Activated T-cell treated with anti-CD3 and anti-CD28 coated beads, Interleukin-2, amount 50 U/mL, for 72 hours (primary cell): ENCODE data around the gene CNOT4. TPM values are rescaled to one million over a fixed set of nuclear protein-coding genes. Genes with fewer than 3 reads are reported as not detected.

Experiments
- ATAC-seq, 2 donors: fragments of 150-1000 bp; cut with Tn5 transposase; replicated peaks in 1 of 2; 2 replicates each; pipeline ENCODE4 v1.10.0; 2021; ENCODE audit warnings: moderate library complexity in 2 of 2, mild to moderate bottlenecking in 1 of 2
- DNase-seq, 2 donors: peaks; one replicate each; pipeline ENCODE4 v3.0.0; 2021 to 2022; ENCODE audit warnings: mixed read lengths in 1 of 2
- H3K27ac Mint-ChIP-seq: one replicate; pipeline ENCODE4 v1.8.0; 2022; ENCODE audit warnings: mild to moderate bottlenecking, moderate library complexity, mixed read lengths
- H3K27me3 Mint-ChIP-seq: one replicate; pipeline ENCODE4 v1.8.0; 2022; ENCODE audit warnings: low read depth, mixed read lengths
- H3K36me3 Mint-ChIP-seq, 2 donors: one replicate each; pipeline ENCODE4 v1.8.0; 2022; ENCODE audit warnings: mixed read lengths in 2 of 2, mild to moderate bottlenecking in 1 of 2; ENCODE audit not compliant: insufficient read depth in 2 of 2
- H3K4me1 Mint-ChIP-seq: one replicate; pipeline ENCODE4 v1.8.0; 2022; ENCODE audit warnings: low read depth, mixed read lengths
- H3K4me3 Mint-ChIP-seq, 2 donors: one replicate each; pipeline ENCODE4 v1.8.0; 2022; ENCODE audit warnings: mild to moderate bottlenecking in 2 of 2, mixed read lengths in 2 of 2, moderate library complexity in 2 of 2
- H3K9me3 Mint-ChIP-seq, 2 donors: one replicate each; pipeline ENCODE4 v1.8.0; 2022; ENCODE audit warnings: mixed read lengths in 2 of 2
- total RNA-seq, 2 donors: library from RNA; stranded (reverse); gene quantifications; one replicate each; pipeline ENCODE4 v1.2.3, GENCODE V29; 2022

Gene CNOT4
- total RNA-seq, 2 donors from 2014 or later, result 25.2 to 25.9 TPM

DNA sequence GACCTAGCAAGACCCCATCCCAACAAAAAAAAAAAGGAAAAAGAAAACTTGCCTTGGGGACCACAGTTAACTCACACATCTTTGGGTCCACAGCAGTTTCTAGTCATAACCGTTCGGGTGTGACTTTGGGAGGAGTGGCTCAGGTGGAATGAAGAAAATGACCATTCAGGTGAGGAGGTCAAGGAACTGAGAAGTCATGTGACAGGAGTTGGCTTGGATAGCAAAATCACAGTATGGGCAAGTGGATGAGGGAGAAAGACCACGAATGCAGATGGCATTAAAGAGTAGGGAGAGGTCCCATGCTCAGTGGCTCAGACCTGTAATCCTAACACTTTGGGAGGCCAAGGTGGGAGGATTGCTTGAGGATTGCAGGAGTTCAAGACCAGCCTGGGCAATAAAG, 17.1 kb upstream of the CNOT4 start:
- H3K4me3 Mint-ChIP-seq, result no peak overlapping the region
- H3K4me1 Mint-ChIP-seq, result no peaks in the 10 kb centered on the region
- no peaks in the 10 kb centered on the region for H3K9me3 Mint-ChIP-seq
- no peaks in the 10 kb centered on the region for H3K36me3 Mint-ChIP-seq
- H3K27me3 Mint-ChIP-seq, result no peaks in the 10 kb centered on the region
- no peak overlapping the region for H3K27ac Mint-ChIP-seq
- ATAC-seq, result no peak
- DNase-seq, result no peak

DNA sequence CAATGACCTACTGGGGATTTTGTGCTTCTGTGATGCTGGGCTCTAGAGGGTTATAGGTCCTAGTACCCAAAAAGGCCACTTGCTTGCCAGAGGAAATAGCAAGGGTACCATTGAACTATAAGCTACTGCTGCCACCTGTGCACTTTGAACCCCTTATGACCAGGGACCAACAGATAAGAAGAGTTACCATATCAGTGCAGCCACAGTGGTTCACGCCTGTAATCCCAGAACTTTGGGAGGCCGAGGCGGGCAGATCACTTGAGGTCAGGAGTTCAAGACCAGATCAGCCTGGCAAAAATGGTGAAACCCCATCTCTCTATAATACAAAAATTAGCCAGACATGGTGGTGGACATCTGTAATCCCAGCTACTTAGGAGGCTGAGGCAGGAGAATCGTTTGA, 15.5 kb upstream of the CNOT4 start:
- Mint-ChIP-seq H3K27ac (no peak overlapping the region), H3K4me3 (no peak overlapping the region), H3K9me3 (no peaks in the 10 kb centered on the region), H3K4me1 (no peaks in the 10 kb centered on the region), H3K36me3 (no peaks in the 10 kb centered on the region), H3K27me3 (no peaks in the 10 kb centered on the region)
- DNase-seq, result no peak
- no peak for ATAC-seq

DNA sequence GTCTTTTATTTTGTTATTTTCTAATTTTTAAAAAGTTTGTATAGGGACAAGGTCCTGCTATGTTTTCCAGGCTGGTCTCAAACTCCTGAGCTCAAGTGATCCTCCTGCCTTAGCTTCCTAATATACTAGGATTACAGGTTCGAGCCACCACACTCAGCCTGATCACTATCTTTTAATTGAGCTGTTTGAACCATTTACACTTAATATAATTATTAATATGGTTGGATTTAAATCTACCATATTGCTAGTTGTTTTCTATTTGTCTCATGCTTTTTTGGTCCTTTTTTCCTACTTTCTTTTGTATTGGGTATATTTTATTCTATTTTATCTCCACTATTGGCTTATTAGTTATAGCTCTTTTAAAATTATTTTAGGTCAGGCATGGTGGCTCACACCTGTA, 13.2 kb upstream of the CNOT4 start:
- no peaks in the 10 kb centered on the region for H3K4me1 Mint-ChIP-seq
- H3K27me3 Mint-ChIP-seq, result no peaks in the 10 kb centered on the region
- H3K4me3 Mint-ChIP-seq, result no peak overlapping the region
- no peaks in the 10 kb centered on the region for H3K9me3 Mint-ChIP-seq
- ATAC-seq, result no peak
- H3K36me3 Mint-ChIP-seq, result no peaks in the 10 kb centered on the region
- no peak overlapping the region for H3K27ac Mint-ChIP-seq
- DNase-seq, result no peak

DNA sequence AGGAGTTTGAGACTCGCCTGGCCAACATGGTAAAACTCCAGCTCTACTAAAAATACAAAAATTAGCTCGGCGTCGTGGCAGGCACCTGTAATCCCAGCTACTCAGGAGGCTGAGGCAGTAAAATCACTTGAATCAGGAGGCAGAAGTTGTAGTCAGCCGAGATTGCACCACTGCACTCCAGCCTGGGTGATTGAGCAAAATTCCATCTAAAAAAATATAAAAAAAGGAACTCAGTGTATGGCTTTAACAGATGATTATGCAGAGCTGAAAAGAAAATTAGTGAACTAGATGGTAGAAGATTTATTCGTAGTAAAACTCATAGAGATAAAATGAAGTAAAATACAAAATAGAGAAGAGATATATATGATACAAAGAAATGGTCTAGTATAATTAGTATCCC, 12.6 kb upstream of the CNOT4 start:
- Mint-ChIP-seq H3K4me1 (no peaks in the 10 kb centered on the region), H3K36me3 (no peaks in the 10 kb centered on the region), H3K9me3 (no peaks in the 10 kb centered on the region), H3K27ac (no peak overlapping the region), H3K27me3 (no peaks in the 10 kb centered on the region), H3K4me3 (no peak overlapping the region)
- DNase-seq (no peak), ATAC-seq (no peak)

DNA sequence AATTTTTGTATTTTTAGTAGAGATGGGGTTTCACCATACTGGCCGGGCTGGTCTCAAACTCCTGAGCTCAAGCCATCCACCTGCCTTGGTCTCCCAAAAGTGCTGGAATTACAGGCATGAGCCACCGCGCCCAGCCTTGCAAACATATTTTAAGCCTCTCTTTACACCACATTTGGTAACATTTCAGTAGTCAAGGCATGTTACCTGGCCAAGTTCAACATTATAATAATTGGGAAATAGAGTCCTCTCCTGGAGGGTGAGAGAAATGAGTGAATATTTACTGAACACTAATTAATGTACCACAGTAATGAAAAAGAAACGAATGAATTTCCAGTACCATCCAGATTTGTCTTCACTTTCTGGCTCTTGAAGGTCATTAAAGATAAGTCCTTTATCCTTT, 10.0 kb upstream of the CNOT4 start:
- H3K36me3 Mint-ChIP-seq, result no peaks in the 10 kb centered on the region
- no peaks in the 10 kb centered on the region for H3K9me3 Mint-ChIP-seq
- no peak overlapping the region for H3K27ac Mint-ChIP-seq
- no peaks in the 10 kb centered on the region for H3K27me3 Mint-ChIP-seq
- H3K4me3 Mint-ChIP-seq, result no peak overlapping the region
- ATAC-seq (no peak), DNase-seq (no peak)
- H3K4me1 Mint-ChIP-seq, result no peaks in the 10 kb centered on the region

DNA sequence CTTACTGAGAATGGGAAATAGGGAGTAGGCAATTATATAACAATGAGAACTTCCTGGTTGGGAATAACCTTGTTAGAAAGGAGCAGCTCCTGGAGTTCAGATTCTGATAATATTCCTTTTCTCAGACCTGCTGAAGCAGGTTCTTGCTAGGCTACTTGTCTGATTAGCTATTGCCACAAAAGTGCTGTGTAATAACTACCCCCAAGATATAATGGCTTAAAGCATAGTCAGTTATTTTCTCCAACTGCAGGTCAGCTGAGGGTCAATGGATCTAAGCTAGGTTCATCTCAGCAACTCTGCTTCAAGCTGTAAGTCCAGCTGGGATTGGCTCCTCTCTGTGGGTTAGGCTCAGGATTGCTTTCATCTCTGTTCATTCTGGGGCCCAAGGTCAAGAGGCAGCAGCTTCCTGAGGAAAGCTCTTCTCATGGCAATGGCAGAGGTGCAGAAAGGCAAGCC, 9.4 kb upstream of the CNOT4 start:
- H3K4me3 Mint-ChIP-seq, result no peak overlapping the region
- H3K4me1 Mint-ChIP-seq, result no peaks in the 10 kb centered on the region
- no peaks in the 10 kb centered on the region for H3K9me3 Mint-ChIP-seq
- no peak overlapping the region for H3K27ac Mint-ChIP-seq
- no peaks in the 10 kb centered on the region for H3K36me3 Mint-ChIP-seq
- ATAC-seq, result no peak
- no peak for DNase-seq
- no peaks in the 10 kb centered on the region for H3K27me3 Mint-ChIP-seq

DNA sequence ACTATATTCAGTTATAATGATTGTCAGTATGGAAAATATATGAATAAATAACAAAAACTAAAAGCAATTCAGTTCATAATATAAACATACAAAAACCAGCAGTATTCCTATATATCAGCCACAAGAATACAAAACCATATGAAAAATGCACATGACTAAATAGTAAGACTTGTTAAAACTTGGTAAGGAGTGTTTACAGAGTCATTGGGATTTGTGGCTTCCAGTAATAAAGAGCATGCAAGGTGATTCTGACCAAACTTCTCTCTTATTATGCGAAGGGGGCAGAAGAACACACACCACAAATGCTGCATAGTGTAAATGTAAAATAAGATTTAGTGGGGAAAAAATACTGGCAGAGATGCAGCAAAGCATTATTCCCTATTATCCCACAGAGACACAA, 8.8 kb upstream of the CNOT4 start:
- H3K27me3 Mint-ChIP-seq, result no peaks in the 10 kb centered on the region
- DNase-seq (no peak), ATAC-seq (no peak)
- no peaks in the 10 kb centered on the region for H3K4me1 Mint-ChIP-seq
- no peaks in the 10 kb centered on the region for H3K9me3 Mint-ChIP-seq
- H3K4me3 Mint-ChIP-seq, result no peak overlapping the region
- no peaks in the 10 kb centered on the region for H3K36me3 Mint-ChIP-seq
- H3K27ac Mint-ChIP-seq, result no peak overlapping the region

DNA sequence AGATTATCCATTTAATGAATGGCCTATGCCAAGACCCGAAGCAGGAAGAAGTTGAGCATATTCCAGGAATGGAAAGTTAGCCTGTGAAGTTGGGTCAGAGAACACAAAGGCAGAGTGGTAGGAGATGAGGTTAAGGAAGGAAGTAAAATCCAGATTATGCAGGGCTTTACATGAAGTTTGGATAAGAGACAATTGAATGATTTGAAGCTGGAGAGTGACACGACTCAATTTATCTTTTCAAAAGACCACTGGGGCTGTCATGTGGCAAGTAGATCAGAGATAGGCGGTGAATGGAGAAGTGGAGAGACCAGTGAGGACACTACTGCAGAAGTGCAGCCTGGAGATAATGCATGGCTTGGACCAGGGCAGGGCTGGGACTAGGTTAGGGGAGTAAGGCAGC, 7.2 kb upstream of the CNOT4 start:
- Mint-ChIP-seq H3K27me3 (no peaks in the 10 kb centered on the region), H3K9me3 (no peaks in the 10 kb centered on the region), H3K27ac (no peak overlapping the region), H3K4me3 (no peak overlapping the region), H3K36me3 (no peaks in the 10 kb centered on the region), H3K4me1 (no peaks in the 10 kb centered on the region)
- no peak for ATAC-seq
- DNase-seq, result no peak

DNA sequence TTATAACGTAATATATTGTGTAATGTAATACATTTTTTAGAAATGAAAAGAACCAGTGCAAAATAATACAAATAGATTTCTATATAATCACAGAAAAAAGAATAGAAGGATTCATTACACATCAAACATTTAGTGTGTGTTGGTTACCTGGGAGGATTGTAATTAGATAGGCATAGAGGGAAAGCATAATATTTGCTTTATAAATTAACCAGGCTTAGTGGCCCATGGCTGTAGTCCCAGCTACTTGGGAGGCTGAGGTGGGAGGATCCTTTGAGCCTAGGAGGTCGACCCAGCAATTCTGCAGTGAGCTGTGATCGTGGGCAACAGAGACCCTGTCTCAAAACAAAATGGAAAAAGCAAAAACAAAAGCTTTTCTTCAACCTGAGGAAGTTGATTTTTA, 5.0 kb upstream of the CNOT4 start:
- no peaks in the 10 kb centered on the region for H3K4me1 Mint-ChIP-seq
- H3K27ac Mint-ChIP-seq, result no peak overlapping the region
- ATAC-seq (no peak), DNase-seq (no peak)
- H3K27me3 Mint-ChIP-seq, result no peaks in the 10 kb centered on the region
- H3K4me3 Mint-ChIP-seq, result no peak overlapping the region
- no peaks in the 10 kb centered on the region for H3K9me3 Mint-ChIP-seq
- no peaks in the 10 kb centered on the region for H3K36me3 Mint-ChIP-seq

DNA sequence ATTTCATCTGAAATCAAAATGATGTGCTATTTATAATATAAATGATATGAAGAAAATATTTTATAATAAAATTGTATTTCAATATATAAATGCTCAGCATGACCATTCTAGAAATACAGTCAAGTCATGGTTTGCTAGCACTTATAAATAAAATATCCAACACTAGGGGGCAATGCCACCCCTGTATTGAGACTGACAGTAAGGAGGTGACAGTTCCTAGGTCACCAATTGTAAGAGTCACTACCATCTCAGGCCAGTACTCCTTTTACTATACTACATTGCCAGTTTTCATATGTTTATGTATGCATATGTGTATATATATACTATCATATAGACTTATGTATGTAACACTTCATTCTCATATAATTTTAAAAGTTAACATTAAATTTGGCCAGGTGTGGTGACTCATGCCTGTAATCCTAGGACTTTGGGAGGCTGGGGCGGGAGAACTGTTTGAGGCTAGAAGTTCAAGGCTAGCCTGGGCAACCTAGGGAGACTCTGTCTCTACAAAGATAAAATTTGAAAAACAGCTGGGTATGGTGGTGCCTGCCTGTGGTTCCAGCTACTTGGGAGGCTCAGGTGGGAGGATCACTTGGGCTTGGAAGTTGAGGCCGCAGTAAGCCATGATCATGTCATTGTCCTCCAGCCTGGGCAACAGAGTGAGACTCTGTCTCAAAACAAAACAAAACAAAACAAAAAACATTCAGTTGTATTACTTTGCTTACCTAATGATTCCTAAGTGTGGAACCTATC, 2.4 kb upstream of the CNOT4 start:
- H3K4me1 Mint-ChIP-seq, result peaks cover 9% of the 10 kb centered on the region
- ATAC-seq, result peak in 1 of 2 donors; percentile 14
- H3K4me3 Mint-ChIP-seq, result no peak overlapping the region
- DNase-seq, result peak; percentile 30 to 39
- H3K27ac Mint-ChIP-seq, result no peak overlapping the region
- no peaks in the 10 kb centered on the region for H3K9me3 Mint-ChIP-seq
- no peaks in the 10 kb centered on the region for H3K27me3 Mint-ChIP-seq
- no peaks in the 10 kb centered on the region for H3K36me3 Mint-ChIP-seq

DNA sequence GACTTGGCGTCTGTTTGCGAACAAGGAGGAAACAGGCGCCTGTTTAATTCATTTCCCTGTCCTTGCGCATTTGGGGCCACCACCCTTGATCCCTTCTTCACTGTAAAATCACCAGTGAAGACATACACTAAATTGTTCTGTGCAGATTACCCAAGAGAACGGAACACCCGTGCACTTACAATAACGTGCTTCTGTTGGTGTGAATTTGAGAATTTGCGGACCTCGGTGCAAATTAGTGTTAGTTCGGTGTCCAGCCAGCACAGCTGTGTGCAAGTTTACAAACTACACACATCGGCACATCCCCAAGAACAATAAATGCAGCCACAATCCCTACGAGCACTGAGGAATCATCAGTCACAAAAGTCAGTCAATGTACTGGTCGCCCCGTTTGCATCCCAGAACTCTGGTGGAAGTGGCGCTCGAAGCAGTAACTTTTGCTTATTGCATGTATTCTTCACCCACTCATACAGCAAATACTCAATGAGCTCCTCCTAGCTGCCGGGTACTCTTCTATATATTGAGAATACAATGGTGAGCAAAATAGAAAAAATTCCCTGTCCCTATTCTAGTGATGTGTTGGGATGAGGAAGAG, 786 bp upstream of the CNOT4 start:
- H3K4me3 Mint-ChIP-seq, result no peak overlapping the region
- H3K36me3 Mint-ChIP-seq, result no peaks in the 10 kb centered on the region
- ATAC-seq (no peak), DNase-seq (no peak)
- H3K27ac Mint-ChIP-seq, result no peak overlapping the region
- H3K4me1 Mint-ChIP-seq, result peaks cover 14% of the 10 kb centered on the region
- no peaks in the 10 kb centered on the region for H3K27me3 Mint-ChIP-seq
- H3K9me3 Mint-ChIP-seq, result no peaks in the 10 kb centered on the region

DNA sequence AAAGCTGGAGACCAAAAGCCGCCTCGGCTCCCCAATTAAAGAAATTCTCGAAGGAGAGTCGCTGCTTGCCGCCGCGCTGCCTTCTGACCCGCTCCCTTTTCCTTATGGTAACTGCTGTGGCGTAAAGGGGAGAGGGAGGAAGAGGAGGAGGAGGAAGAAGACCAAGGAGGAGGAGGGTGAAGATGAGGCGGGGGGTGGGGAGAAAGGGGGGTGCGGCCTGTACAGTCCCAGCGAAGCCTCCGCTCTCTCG, 388 bp downstream of the CNOT4 start:
- Mint-ChIP-seq H3K9me3 (no peaks in the 10 kb centered on the region), H3K4me1 (peaks cover 14% of the 10 kb centered on the region), H3K36me3 (no peaks in the 10 kb centered on the region), H3K27me3 (no peaks in the 10 kb centered on the region), H3K4me3 (no peak overlapping the region), H3K27ac (no peak overlapping the region)
- DNase-seq, result no peak
- ATAC-seq, result no peak

DNA sequence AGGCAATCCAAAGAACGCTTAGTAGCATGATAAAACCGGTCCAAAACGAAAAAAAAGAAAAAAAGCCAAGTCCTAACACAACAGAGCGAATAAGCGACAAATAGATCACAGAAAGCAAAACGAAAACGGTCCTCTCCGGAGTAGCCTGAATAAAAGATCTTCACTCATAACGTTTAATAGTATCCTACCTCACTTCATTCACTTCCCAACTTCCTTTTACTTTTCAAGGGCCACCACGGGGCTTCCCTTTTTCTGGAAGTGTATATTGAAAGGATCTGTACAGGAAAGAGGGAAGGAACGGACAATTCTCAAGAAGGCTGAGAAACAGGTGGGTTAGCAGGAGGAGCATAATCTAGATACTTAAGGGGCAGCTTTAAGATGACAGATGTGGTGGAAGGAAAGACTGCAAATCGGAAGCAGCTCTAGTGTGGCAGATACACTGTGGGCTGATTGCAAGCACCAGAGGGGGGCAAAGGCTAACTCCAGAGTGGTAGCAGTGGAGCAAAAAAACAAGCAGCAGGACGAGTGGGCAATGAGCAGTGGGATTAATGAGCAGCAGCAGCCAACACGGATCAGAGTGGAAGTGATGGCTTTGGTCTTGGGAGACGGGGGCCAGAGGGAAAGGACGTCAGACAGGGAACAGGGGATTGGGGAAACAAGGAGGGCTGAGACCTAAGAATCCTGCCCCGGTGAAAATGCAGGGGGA, 866 bp downstream of the CNOT4 start:
- Mint-ChIP-seq H3K27me3 (no peaks in the 10 kb centered on the region), H3K27ac (no peak overlapping the region), H3K9me3 (no peaks in the 10 kb centered on the region), H3K4me3 (no peak overlapping the region), H3K36me3 (no peaks in the 10 kb centered on the region), H3K4me1 (peaks cover 14% of the 10 kb centered on the region)
- DNase-seq (peak; percentile 17 to 34), ATAC-seq (peak; percentile 13 to 22)

DNA sequence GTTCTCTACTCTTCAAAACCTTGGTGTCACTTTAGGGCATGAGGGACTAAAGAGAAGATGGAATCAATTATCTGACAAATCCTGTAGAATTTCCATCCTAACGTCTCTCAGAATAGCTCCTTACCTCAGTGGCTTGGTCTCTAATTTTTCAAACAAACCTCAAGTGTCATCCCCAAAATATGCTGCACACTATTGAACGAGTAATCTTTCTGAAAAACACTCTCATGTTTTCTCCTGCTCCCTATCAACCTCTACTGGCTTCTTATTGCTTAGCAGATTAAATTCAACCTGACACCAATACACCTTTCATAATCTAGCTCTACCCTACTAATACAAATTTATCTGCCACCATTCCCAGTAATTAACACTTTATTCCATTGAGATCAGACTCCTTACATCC, 8.5 kb downstream of the CNOT4 start:
- ATAC-seq (no peak), DNase-seq (no peak)
- Mint-ChIP-seq H3K9me3 (no peaks in the 10 kb centered on the region), H3K4me3 (no peak overlapping the region), H3K4me1 (peaks cover 40% of the 10 kb centered on the region), H3K27ac (no peak overlapping the region), H3K36me3 (no peaks in the 10 kb centered on the region), H3K27me3 (no peaks in the 10 kb centered on the region)
